ENCODE results near the gene PRND. TPM values are rescaled to one million over a fixed set of nuclear protein-coding genes. Genes with fewer than 3 reads are reported as not detected.

Gene PRND
- total and polyA plus RNA-seq, 2 of the 13 experiments (the other 11 are each of a cell fraction or from before 2014, with no cell fraction given), result not detected

- TF ChIP-seq NFAT5 (CRISPR knock-in tag; IDR thresholded peaks at IDR 0.05) (no peak), NFE2L2 (IDR thresholded peaks at IDR 0.05; ENCODE audit: low read length) (no peak), MTERF4 (CRISPR knock-in tag; IDR thresholded peaks at IDR 0.05) (0 out of 2 replicates have a peak, but pooled peaks have one; percentile 3), EP300 (IDR thresholded peaks at IDR 0.05; ENCODE audit: low read depth in 2 of 2, low read length in 2 of 2) (peak in 1 of 2 experiments; percentile 45; a peak in 1 of 4 replicates), EP300 (CRISPR knock-in tag; IDR thresholded peaks at IDR 0.05; ENCODE audit: borderline replicate concordance) (0 out of 2 replicates have a peak, but pooled peaks have one; percentile 44), MIXL1 (CRISPR knock-in tag; IDR thresholded peaks at IDR 0.05) (peak; percentile 33; the same call in 1 of the 2 replicates), EHMT2 (IDR thresholded peaks at IDR 0.05; ENCODE audit: borderline replicate concordance, low read depth, low read length) (peak; percentile 14; the same call in 1 of the 2 replicates), ZNF160 (CRISPR knock-in tag; IDR thresholded peaks at IDR 0.05) (no peak), MYC (CRISPR knock-in tag; IDR thresholded peaks at IDR 0.05; ENCODE audit: borderline replicate concordance) (no peak), NR2F6 (IDR thresholded peaks at IDR 0.05) (no peak), NR2F6 (CRISPR knock-in tag; IDR thresholded peaks at IDR 0.05) (peak; percentile 32; the same call in 1 of the 2 replicates), ZNF382 (CRISPR knock-in tag; IDR thresholded peaks at IDR 0.05; ENCODE audit: borderline replicate concordance) (no peak), HOXD1 (CRISPR knock-in tag; IDR thresholded peaks at IDR 0.05) (no peak)
- TF ChIP-seq, protein P1, sequence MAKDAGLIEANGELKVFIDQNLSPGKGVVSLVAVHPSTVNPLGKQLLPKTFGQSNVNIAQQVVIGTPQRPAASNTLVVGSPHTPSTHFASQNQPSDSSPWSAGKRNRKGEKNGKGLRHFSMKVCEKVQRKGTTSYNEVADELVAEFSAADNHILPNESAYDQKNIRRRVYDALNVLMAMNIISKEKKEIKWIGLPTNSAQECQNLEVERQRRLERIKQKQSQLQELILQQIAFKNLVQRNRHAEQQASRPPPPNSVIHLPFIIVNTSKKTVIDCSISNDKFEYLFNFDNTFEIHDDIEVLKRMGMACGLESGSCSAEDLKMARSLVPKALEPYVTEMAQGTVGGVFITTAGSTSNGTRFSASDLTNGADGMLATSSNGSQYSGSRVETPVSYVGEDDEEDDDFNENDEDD (CRISPR knock-in tag; IDR thresholded peaks at IDR 0.05; ENCODE audit: borderline replicate concordance), result no peak
- TF ChIP-seq, protein P2, sequence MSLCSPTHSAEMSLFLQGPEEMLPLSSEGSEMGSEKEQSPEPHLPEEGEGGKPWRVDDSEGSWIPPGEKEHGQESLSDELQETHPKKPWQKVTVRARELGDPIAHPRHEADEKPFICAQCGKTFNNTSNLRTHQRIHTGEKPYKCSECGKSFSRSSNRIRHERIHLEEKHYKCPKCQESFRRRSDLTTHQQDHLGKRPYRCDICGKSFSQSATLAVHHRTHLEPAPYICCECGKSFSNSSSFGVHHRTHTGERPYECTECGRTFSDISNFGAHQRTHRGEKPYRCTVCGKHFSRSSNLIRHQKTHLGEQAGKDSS (CRISPR knock-in tag; IDR thresholded peaks at IDR 0.05; ENCODE audit: borderline replicate concordance, low read depth), result no peak
- TF ChIP-seq, protein P3, sequence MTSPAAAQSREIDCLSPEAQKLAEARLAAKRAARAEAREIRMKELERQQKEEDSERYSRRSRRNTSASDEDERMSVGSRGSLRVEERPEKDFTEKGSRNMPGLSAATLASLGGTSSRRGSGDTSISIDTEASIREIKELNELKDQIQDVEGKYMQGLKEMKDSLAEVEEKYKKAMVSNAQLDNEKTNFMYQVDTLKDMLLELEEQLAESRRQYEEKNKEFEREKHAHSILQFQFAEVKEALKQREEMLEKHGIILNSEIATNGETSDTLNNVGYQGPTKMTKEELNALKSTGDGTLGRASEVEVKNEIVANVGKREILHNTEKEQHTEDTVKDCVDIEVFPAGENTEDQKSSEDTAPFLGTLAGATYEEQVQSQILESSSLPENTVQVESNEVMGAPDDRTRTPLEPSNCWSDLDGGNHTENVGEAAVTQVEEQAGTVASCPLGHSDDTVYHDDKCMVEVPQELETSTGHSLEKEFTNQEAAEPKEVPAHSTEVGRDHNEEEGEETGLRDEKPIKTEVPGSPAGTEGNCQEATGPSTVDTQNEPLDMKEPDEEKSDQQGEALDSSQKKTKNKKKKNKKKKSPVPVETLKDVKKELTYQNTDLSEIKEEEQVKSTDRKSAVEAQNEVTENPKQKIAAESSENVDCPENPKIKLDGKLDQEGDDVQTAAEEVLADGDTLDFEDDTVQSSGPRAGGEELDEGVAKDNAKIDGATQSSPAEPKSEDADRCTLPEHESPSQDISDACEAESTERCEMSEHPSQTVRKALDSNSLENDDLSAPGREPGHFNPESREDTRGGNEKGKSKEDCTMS (CRISPR knock-in tag; conservative IDR thresholded peaks at IDR 0.05), result no peak
- TF ChIP-seq, protein P4, sequence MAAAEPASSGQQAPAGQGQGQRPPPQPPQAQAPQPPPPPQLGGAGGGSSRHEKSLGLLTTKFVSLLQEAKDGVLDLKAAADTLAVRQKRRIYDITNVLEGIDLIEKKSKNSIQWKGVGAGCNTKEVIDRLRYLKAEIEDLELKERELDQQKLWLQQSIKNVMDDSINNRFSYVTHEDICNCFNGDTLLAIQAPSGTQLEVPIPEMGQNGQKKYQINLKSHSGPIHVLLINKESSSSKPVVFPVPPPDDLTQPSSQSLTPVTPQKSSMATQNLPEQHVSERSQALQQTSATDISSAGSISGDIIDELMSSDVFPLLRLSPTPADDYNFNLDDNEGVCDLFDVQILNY (CRISPR knock-in tag; conservative IDR thresholded peaks at IDR 0.05), result no peak
Measured at GRCh38 chr20:4720041-4720976, 1.4 kb upstream of the PRND start (continued).

All from HepG2 (cell line).